SK-N-SH (cell line): ENCODE results near the gene SNX9. TPM values are rescaled to one million over a fixed set of nuclear protein-coding genes. Genes with fewer than 3 reads are reported as not detected.

Source experiments
- CTCF ChIA-PET: fragments of 300-600, 350-600 bp; formaldehyde crosslinking; extraction: SDS; loops from one replicate; lab custom pipeline; 2021; lab: Yijun Ruan, JAX
- POLR2A ChIA-PET: fragments of 350-600 bp; sonication (Branson Sonifier 250); formaldehyde crosslinking; extraction: SDS; loops from one replicate; lab custom pipeline; 2020; ENCODE audit warnings: antibody characterized with exemption, inconsistent platforms; lab: Yijun Ruan, JAX
- DNase-seq: peaks from one replicate; pipeline ENCODE4 v3.0.0; 2012
- H2AFZ ChIP-seq: fragments of 200-600 bp; sonication (generic); 2 replicates; pipeline ENCODE4 v1.8.1; 2016; ENCODE audit warnings: antibody characterized with exemption, mild to moderate bottlenecking, low read depth
- H3F3A ChIP-seq: fragments of 200-600 bp; sonication (generic); replicated peaks from 2 replicates; pipeline ENCODE3; 2016; ENCODE audit warnings: antibody characterized with exemption, mild to moderate bottlenecking; ENCODE audit not compliant: insufficient read depth
- H3K27ac ChIP-seq, 2 experiments: fragments of 200-500 bp in 1 of 2; fragments of 200-600 bp in 1 of 2; sonication (Bioruptor generic) in 1 of 2; sonication (generic), shearing (Covaris generic) in 1 of 2; 2 replicates each; pipeline versions ENCODE4 v1.5.1 to v1.6.1; 2014 to 2016; ENCODE audit warnings: low read depth in 2 of 2, inconsistent platforms in 1 of 2, low read length in 1 of 2, mild to moderate bottlenecking in 1 of 2, mixed read lengths in 1 of 2
- H3K27me3 ChIP-seq: fragments of 200-600 bp; sonication (generic), shearing (Covaris generic); 2 replicates; pipeline ENCODE4 v1.6.1; 2016; ENCODE audit warnings: mixed run types; ENCODE audit not compliant: insufficient read depth
- H3K36me3 ChIP-seq, 2 experiments: fragments of 200-500 bp in 1 of 2; fragments of 200-600 bp in 1 of 2; sonication (Bioruptor generic) in 1 of 2; sonication (generic) in 1 of 2; replicated peaks in 1 of 2; 2 replicates each; pipeline versions ENCODE3 to v1.5.1; 2014 to 2016; ENCODE audit warnings: low read length in 1 of 2, mild to moderate bottlenecking in 1 of 2; ENCODE audit not compliant: insufficient read depth in 2 of 2, control insufficient read depth in 1 of 2
- H3K4me1 ChIP-seq, 2 experiments: fragments of 200-500 bp in 1 of 2; fragments of 200-600 bp in 1 of 2; sonication (Bioruptor generic) in 1 of 2; sonication (generic), shearing (Covaris generic) in 1 of 2; 2 replicates each; pipeline versions ENCODE4 v1.5.1 to v1.6.1; 2014 to 2016; ENCODE audit warnings: low read depth in 1 of 2, low read length in 1 of 2, mixed run types in 1 of 2; ENCODE audit not compliant: insufficient read depth in 2 of 2, control insufficient read depth in 1 of 2
- H3K4me2 ChIP-seq: fragments of 200-600 bp; sonication (generic), shearing (Covaris generic); 2 replicates; pipeline ENCODE4 v1.6.1; 2017; ENCODE audit warnings: mixed run types
- H3K4me3 ChIP-seq, 2 experiments: fragments of 200-500 bp in 1 of 2; fragments of 200-600 bp in 1 of 2; sonication (Bioruptor generic) in 1 of 2; sonication (generic), shearing (Covaris generic) in 1 of 2; 2 replicates each; pipeline versions ENCODE4 v1.5.1 to v1.8.1; 2014 to 2016; ENCODE audit warnings: low read depth in 2 of 2, inconsistent platforms in 1 of 2, low read length in 1 of 2, mild to moderate bottlenecking in 1 of 2, mixed read lengths in 1 of 2, moderate library complexity in 1 of 2
- H3K79me2 ChIP-seq: fragments of 200-600 bp; sonication (generic); 2 replicates; pipeline ENCODE4 v1.8.1; 2017; ENCODE audit warnings: mild to moderate bottlenecking; ENCODE audit not compliant: insufficient read depth
- H3K9ac ChIP-seq: fragments of 200-600 bp; sonication (generic); 2 replicates; pipeline ENCODE4 v1.6.1; 2017; ENCODE audit warnings: mixed run types
- H3K9me2 ChIP-seq: fragments of 200-600 bp; sonication (generic); 2 replicates; pipeline ENCODE4 v1.6.1; 2017; ENCODE audit warnings: mixed run types
- H3K9me3 ChIP-seq: fragments of 200-600 bp; sonication (generic); 2 replicates; pipeline ENCODE4 v1.6.1; 2017; ENCODE audit warnings: mixed run types, mild to moderate bottlenecking, moderate library complexity
- H4K20me1 ChIP-seq: fragments of 200-600 bp; sonication (generic); 2 replicates; pipeline ENCODE4 v1.6.1; 2017; ENCODE audit warnings: mild to moderate bottlenecking, mixed run types; ENCODE audit not compliant: insufficient read depth
- CHD2 ChIP-seq: fragments of 150-350 bp; IDR thresholded peaks from 2 replicates; pipeline ENCODE4 v1.6.1; 2018; ENCODE audit warnings: low read length; ENCODE audit not compliant: partially characterized antibody
- ELF1 ChIP-seq: IDR thresholded peaks from 2 replicates; pipeline ENCODE4 v1.4.0; 2012
- EP300 ChIP-seq, 2 experiments: IDR thresholded peaks; 2 replicates each; pipeline versions ENCODE4 v1.4.0 to v1.6.1; 2012; ENCODE audit warnings: borderline replicate concordance in 1 of 2, low read depth in 1 of 2, low read length in 1 of 2
- FOSL2 ChIP-seq: IDR thresholded peaks from 2 replicates; pipeline ENCODE4 v1.4.0; 2012; ENCODE audit warnings: low read depth, mild to moderate bottlenecking, moderate library complexity, borderline replicate concordance
- FOXJ3 ChIP-seq: sonication (generic); formaldehyde crosslinking; IDR thresholded peaks from 2 replicates; pipeline ENCODE4 v1.5.1; 2020; ENCODE audit warnings: mild to moderate bottlenecking, missing genetic modification reagents
- FOXM1 ChIP-seq: IDR thresholded peaks from 2 replicates; pipeline ENCODE4 v1.4.0; 2012; ENCODE audit warnings: low read depth, mild to moderate bottlenecking
- GATA2 ChIP-seq: sonication (generic); formaldehyde crosslinking; IDR thresholded peaks from 2 replicates; pipeline ENCODE4 v1.5.0; 2020; ENCODE audit warnings: mild to moderate bottlenecking, missing genetic modification reagents
- JUND ChIP-seq: IDR thresholded peaks from 2 replicates; pipeline ENCODE4 v1.4.0; 2012
- MXI1 ChIP-seq: IDR thresholded peaks from 2 replicates; pipeline ENCODE4 v1.6.1; 2012; ENCODE audit warnings: mild to moderate bottlenecking, low read depth, low read length, improper control_type of control experiment
- NFIC ChIP-seq: IDR thresholded peaks from 2 replicates; pipeline ENCODE4 v1.4.0; 2012; ENCODE audit warnings: borderline replicate concordance
- RAD21 ChIP-seq: IDR thresholded peaks from 2 replicates; pipeline ENCODE4 v1.6.1; 2012; ENCODE audit warnings: mild to moderate bottlenecking, low read length
- REST ChIP-seq: IDR thresholded peaks from 2 replicates; pipeline ENCODE4 v1.6.1; 2012; ENCODE audit warnings: mild to moderate bottlenecking, low read depth, low read length, moderate library complexity
- RFX5 ChIP-seq: IDR thresholded peaks from 2 replicates; pipeline ENCODE4 v1.6.1; 2012; ENCODE audit warnings: mild to moderate bottlenecking, improper control_type of control experiment, low read length
- RXRA ChIP-seq: IDR thresholded peaks from 2 replicates; pipeline ENCODE4 v1.4.0; 2012; ENCODE audit warnings: low read depth, mild to moderate bottlenecking, borderline replicate concordance
- SMC3 ChIP-seq: IDR thresholded peaks from 2 replicates; pipeline ENCODE4 v1.6.1; 2012; ENCODE audit warnings: low read depth, low read length, improper control_type of control experiment
- TAF1 ChIP-seq: IDR thresholded peaks from 2 replicates; pipeline ENCODE4 v1.6.1; 2012; ENCODE audit warnings: low read depth, mild to moderate bottlenecking, low read length, moderate library complexity, borderline replicate concordance
- USF1 ChIP-seq: IDR thresholded peaks from 2 replicates; pipeline ENCODE4 v1.4.0; 2012; ENCODE audit warnings: low read depth, borderline replicate concordance
- USF2 ChIP-seq: fragments of 150-350 bp; IDR thresholded peaks from 2 replicates; pipeline ENCODE4 v1.6.1; 2017; ENCODE audit warnings: antibody characterized with exemption, low read length, low read depth, borderline replicate concordance
- WGBS: methylation state at CpG from one replicate; pipeline ENCODE4 v1.1.6; 2017; ENCODE audit warnings: low lambda C conversion rate; 5-methylcytosine and 5-hydroxymethylcytosine counted together
- polyA plus RNA-seq, 3 experiments: library from polyadenylated mRNA; depleted of rRNA; stranded (reverse); fragments of >200 nt; gene quantifications; 2 replicates each; pipeline ENCODE4 v1.2.3, GENCODE V29; 2012

SNX9 gene
- polyA plus RNA-seq, 1 of the 3 experiments (the other 2 are of a cell fraction) = 31.6 TPM

DNA sequence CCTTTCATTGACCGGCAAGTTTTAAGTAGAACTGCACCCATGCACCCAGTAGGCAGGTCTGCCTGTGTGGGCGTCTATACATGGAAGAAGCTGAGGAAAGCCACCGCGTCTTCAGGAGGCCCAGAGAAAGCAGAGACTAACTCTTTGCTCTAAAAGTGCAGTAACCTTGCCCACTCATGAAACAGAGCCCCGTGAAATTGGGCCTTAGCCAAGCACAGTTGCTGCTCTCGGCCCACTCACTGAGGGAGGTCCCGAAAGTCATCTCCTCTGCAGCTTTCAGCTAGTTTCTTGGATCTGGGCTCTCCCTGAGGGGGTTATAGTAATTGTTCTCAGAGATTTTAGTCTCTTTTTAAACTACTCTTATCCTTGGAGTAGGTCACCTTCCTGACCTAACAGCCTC, 84.6 kb downstream of the SNX9 start:
- no peak overlapping the region for H3K27ac ChIP-seq
- 98% methylated on average over 7 of the region's 7 CpGs for WGBS
- CTCF ChIA-PET = interaction anchor here (1.1 to 1.4 kb wide), 2 partner anchors 22 to 165 kb away, joined by 3 to 5 read pairs; no protein-coding TSS in a partner anchor
- H3K36me3 ChIP-seq = peaks cover 49 to 52% of the 10 kb centered on the region in 2 experiments
- no peaks in the 10 kb centered on the region for H3K9me3 ChIP-seq
- H3F3A ChIP-seq = peaks cover 23% of the 10 kb centered on the region
- no peaks in the 10 kb centered on the region for H3K27me3 ChIP-seq
- peaks cover 13 to 16% of the 10 kb centered on the region in 2 experiments; a peak in 3 of 4 replicates for H3K4me1 ChIP-seq
- TF ChIP-seq ELF1 = no peak
- no peak for TF ChIP-seq RAD21
- no peak for TF ChIP-seq NFIC
- TF ChIP-seq EP300 (IDR thresholded peaks at IDR 0.05; ENCODE audit: borderline replicate concordance in 1 of 2, low read depth in 1 of 2, low read length in 1 of 2) = no peak
- TF ChIP-seq FOXM1 = no peak
- no peak for TF ChIP-seq USF1
- no peak for TF ChIP-seq CHD2
- TF ChIP-seq, all 33 proteins: peak for 0
- no peak for DNase-seq
- H3K4me3 ChIP-seq = no peak overlapping the region
- H3K9me2 ChIP-seq = no peaks in the 10 kb centered on the region
- H4K20me1 ChIP-seq = no peaks in the 10 kb centered on the region
- no peak overlapping the region for H3K9ac ChIP-seq
- H3K79me2 ChIP-seq = 0 out of 2 replicates have a peak, but pooled peaks cover 7% of the 10 kb centered on the region
- H3K4me2 ChIP-seq = no peak overlapping the region
- H2AFZ ChIP-seq = no peak overlapping the region
- POLR2A ChIA-PET = no interaction called here

- H3K9me2 ChIP-seq = no peaks in the 10 kb centered on the region
- H3K9ac ChIP-seq = no peak overlapping the region
- DNase-seq = no peak
- H3F3A ChIP-seq = peaks cover 32% of the 10 kb centered on the region
- no peak overlapping the region for H3K4me2 ChIP-seq
- H3K9me3 ChIP-seq = no peaks in the 10 kb centered on the region
- H3K4me1 ChIP-seq = peaks cover 13 to 19% of the 10 kb centered on the region in 2 experiments; a peak in 3 of 4 replicates
- ChIA-PET CTCF (interaction anchor here (0.6 kb wide), 1 partner anchor 117 kb away, joined by 3 read pairs; no protein-coding TSS in a partner anchor), POLR2A (no interaction called here)
- no peaks in the 10 kb centered on the region for H4K20me1 ChIP-seq
- WGBS = 91% methylated on average over 7 of the region's 7 CpGs
- 0 out of 2 replicates have a peak, but pooled peaks cover 7% of the 10 kb centered on the region for H3K79me2 ChIP-seq
- no peak overlapping the region; a peak in 1 of 4 replicates for H3K27ac ChIP-seq
- H3K27me3 ChIP-seq = no peaks in the 10 kb centered on the region
- no peak overlapping the region for H2AFZ ChIP-seq
- peaks cover 45 to 51% of the 10 kb centered on the region in 2 experiments for H3K36me3 ChIP-seq
- H3K4me3 ChIP-seq = no peak overlapping the region
- TF ChIP-seq FOXJ3 (CRISPR knock-in tag) (no peak), FOSL2 (no peak), EP300 (IDR thresholded peaks at IDR 0.05; ENCODE audit: borderline replicate concordance in 1 of 2, low read depth in 1 of 2, low read length in 1 of 2) (no peak), MXI1 (no peak), RXRA (no peak), JUND (no peak), SMC3 (no peak), REST (no peak), GATA2 (CRISPR knock-in tag) (no peak), RFX5 (no peak), NFIC (no peak), ELF1 (no peak), TAF1 (no peak), USF2 (no peak)
Measured at GRCh38 chr6:157908369-157909281, 85.6 kb downstream of the SNX9 start.
